ENCODE results near the gene PLA2G2C. TPM values are rescaled to one million over a fixed set of nuclear protein-coding genes. Genes with fewer than 3 reads are reported as not detected.

Gene PLA2G2C
- total and polyA plus RNA-seq, 2 of the 13 experiments (the other 11 are each of a cell fraction or from before 2014, with no cell fraction given) = not detected

DNA sequence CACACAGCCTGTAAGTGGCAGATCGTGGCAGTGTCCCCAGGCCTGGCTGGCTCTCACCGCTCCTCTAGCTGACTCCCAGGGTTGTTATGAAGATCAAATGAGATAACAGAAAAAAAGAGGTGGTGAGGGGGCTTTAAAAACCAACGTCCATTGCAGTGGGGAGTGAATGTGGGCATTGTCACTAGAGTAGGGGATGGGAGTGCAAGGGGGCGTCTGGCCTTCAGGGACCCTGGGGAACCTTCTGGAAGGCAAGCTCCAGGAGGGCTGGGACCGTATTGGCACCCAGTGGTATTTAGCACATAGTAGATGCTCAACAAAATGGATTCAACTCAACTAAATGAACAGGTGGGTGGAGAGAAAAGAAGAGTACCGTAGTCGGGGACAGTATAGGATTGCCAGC is 70.4 kb downstream of the PLA2G2C start:
- no peaks in the 10 kb centered on the region for H3K79me2 ChIP-seq (ENCODE audit: insufficient read depth, low read length)
- no peak for ATAC-seq
- H3K4me1 ChIP-seq (ENCODE audit: insufficient read depth, low read length) = no peaks in the 10 kb centered on the region
- WGBS (ENCODE audit: low lambda C conversion rate) = 52% methylated on average over 7 of the region's 7 CpGs
- intact Hi-C loops (cut with micrococcal nuclease; ENCODE audit: unreplicated experiment) (no loop called here), in situ Hi-C loops (cut with HindIII; ENCODE audit: extremely low pct_ligation_motif_present, low pct_unique_long_range_greater_than_20kb) (no loop called here)
- H3K36me3 ChIP-seq (replicated peaks in 1 of 2; ENCODE audit: control insufficient read depth in 1 of 2, insufficient read depth in 2 of 2, low read length in 2 of 2) = no peaks in the 10 kb centered on the region
- H3K4me2 ChIP-seq (ENCODE audit: low read depth, low read length) = no peak overlapping the region
- peaks cover 1 to 19% of the 10 kb centered on the region in 2 experiments; a peak in 2 of 5 replicates for H3K27me3 ChIP-seq (ENCODE audit: control insufficient read depth in 1 of 2, insufficient read depth in 2 of 2, low read length in 2 of 2)
- CTCF ChIA-PET (ENCODE audit: low intra/inter-chr PET ratio, low total read pairs) = no interaction called here
- H4K20me1 ChIP-seq (ENCODE audit: insufficient read depth, low read length) = no peaks in the 10 kb centered on the region
- no peak overlapping the region for H3K4me3 ChIP-seq (replicated peaks in 1 of 3; ENCODE audit: insufficient read depth in 1 of 3, low read depth in 2 of 3, low read length in 3 of 3)
- H3K9me3 ChIP-seq (ENCODE audit: low read length) = no peaks in the 10 kb centered on the region
- no peak for FAIRE-seq
- H3K27ac ChIP-seq (ENCODE audit: extremely low read length, insufficient read depth, low read length) = no peak overlapping the region
- no peak overlapping the region for H2AFZ ChIP-seq (ENCODE audit: low read length)
- no peak for DNase-seq (ENCODE audit: low spot score)
- H3K9ac ChIP-seq (ENCODE audit: insufficient read depth, low read depth, low read length) = no peak overlapping the region
- POLR2A ChIA-PET = no interaction called here
- TF ChIP-seq ZNF180 (CRISPR knock-in tag; IDR thresholded peaks at IDR 0.05; ENCODE audit: borderline replicate concordance, low read depth) (no peak), IRF1 (CRISPR knock-in tag; IDR thresholded peaks at IDR 0.05; ENCODE audit: low read depth) (no peak), ZNF768 (CRISPR knock-in tag; IDR thresholded peaks at IDR 0.05) (no peak), IRF2 (CRISPR knock-in tag; IDR thresholded peaks at IDR 0.05) (no peak), ZNF446 (CRISPR knock-in tag; IDR thresholded peaks at IDR 0.05) (no peak), SOX5 (CRISPR knock-in tag; IDR thresholded peaks at IDR 0.05; ENCODE audit: borderline replicate concordance) (no peak), ZNF350 (CRISPR knock-in tag; IDR thresholded peaks at IDR 0.05; ENCODE audit: borderline replicate concordance, low read depth) (no peak), DNMT3B (CRISPR knock-in tag; conservative IDR thresholded peaks at IDR 0.05) (no peak), SP2 (CRISPR knock-in tag; IDR thresholded peaks at IDR 0.05) (no peak), MEIS2 (CRISPR knock-in tag; IDR thresholded peaks at IDR 0.05) (no peak), SP5 (CRISPR knock-in tag; IDR thresholded peaks at IDR 0.05; ENCODE audit: borderline replicate concordance, low read depth) (no peak), ZNF263 (CRISPR knock-in tag; IDR thresholded peaks at IDR 0.05) (no peak), RBM22 (optimal IDR thresholded peaks at IDR 0.05; ENCODE audit: low read length) (no peak)
- BruUV-seq (replicated peaks) = no TSS peak

Measured in HepG2 (cell line).